ENCODE measurements around the gene ZFP36. TPM values are rescaled to one million over a fixed set of nuclear protein-coding genes. Genes with fewer than 3 reads are reported as not detected.
A peak's percentile ranks its signal among the peaks of the same experiment; 100 is the strongest.

Gene ZFP36
- total RNA-seq, 1 experiment from 2014 or later = 17.3 TPM

GRCh38 chr19:39433480-39434079, 26.9 kb downstream of the ZFP36 start (continued):
- no peak for TF ChIP-seq ZNF396 (CRISPR knock-in tag; IDR thresholded peaks at IDR 0.05; ENCODE audit: borderline replicate concordance)
- TF ChIP-seq ZNF317 (CRISPR knock-in tag; IDR thresholded peaks at IDR 0.05; ENCODE audit: borderline replicate concordance, low read depth) = no peak
- TF ChIP-seq, protein P1, sequence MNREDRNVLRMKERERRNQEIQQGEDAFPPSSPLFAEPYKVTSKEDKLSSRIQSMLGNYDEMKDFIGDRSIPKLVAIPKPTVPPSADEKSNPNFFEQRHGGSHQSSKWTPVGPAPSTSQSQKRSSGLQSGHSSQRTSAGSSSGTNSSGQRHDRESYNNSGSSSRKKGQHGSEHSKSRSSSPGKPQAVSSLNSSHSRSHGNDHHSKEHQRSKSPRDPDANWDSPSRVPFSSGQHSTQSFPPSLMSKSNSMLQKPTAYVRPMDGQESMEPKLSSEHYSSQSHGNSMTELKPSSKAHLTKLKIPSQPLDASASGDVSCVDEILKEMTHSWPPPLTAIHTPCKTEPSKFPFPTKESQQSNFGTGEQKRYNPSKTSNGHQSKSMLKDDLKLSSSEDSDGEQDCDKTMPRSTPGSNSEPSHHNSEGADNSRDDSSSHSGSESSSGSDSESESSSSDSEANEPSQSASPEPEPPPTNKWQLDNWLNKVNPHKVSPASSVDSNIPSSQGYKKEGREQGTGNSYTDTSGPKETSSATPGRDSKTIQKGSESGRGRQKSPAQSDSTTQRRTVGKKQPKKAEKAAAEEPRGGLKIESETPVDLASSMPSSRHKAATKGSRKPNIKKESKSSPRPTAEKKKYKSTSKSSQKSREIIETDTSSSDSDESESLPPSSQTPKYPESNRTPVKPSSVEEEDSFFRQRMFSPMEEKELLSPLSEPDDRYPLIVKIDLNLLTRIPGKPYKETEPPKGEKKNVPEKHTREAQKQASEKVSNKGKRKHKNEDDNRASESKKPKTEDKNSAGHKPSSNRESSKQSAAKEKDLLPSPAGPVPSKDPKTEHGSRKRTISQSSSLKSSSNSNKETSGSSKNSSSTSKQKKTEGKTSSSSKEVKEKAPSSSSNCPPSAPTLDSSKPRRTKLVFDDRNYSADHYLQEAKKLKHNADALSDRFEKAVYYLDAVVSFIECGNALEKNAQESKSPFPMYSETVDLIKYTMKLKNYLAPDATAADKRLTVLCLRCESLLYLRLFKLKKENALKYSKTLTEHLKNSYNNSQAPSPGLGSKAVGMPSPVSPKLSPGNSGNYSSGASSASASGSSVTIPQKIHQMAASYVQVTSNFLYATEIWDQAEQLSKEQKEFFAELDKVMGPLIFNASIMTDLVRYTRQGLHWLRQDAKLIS (CRISPR knock-in tag; IDR thresholded peaks at IDR 0.05; ENCODE audit: borderline replicate concordance) = no peak

GRCh38 chr19:39434123-39435076, 27.8 kb downstream of the ZFP36 start:
- peak overlapping the region; percentile 91 for H3K27ac Mint-ChIP-seq
- no peak for ATAC-seq
- no peak for DNase-seq (ENCODE audit: low spot score)
- H3K36me3 Mint-ChIP-seq = peaks cover 34% of the 10 kb centered on the region
- CTCF ChIA-PET = interaction anchor here (0.7 to 2.5 kb wide), 5 partner anchors 20 to 63 kb away, joined by 3 to 16 read pairs (median 6); no protein-coding TSS in a partner anchor
- no peaks in the 10 kb centered on the region for H3K27me3 Mint-ChIP-seq (ENCODE audit: low read depth)
- peak overlapping the region; percentile 99 for H3K4me3 Mint-ChIP-seq
- H3K9me3 Mint-ChIP-seq = no peaks in the 10 kb centered on the region
- TF ChIP-seq ERG (CRISPR knock-in tag; IDR thresholded peaks at IDR 0.05) = peak; percentile 9; the same call in 1 of the 2 replicates
- no peak for TF ChIP-seq ZBTB21 (CRISPR knock-in tag; IDR thresholded peaks at IDR 0.05; ENCODE audit: borderline replicate concordance)
- H3K4me1 Mint-ChIP-seq = peaks cover 47% of the 10 kb centered on the region
- POLR2A ChIA-PET = interaction anchor here (0.6 to 1.8 kb wide), 5 partner anchors 10 to 28 kb away, joined by 3 to 17 read pairs (median 5); partner anchors contain the start of gene ZFP36

DNA sequence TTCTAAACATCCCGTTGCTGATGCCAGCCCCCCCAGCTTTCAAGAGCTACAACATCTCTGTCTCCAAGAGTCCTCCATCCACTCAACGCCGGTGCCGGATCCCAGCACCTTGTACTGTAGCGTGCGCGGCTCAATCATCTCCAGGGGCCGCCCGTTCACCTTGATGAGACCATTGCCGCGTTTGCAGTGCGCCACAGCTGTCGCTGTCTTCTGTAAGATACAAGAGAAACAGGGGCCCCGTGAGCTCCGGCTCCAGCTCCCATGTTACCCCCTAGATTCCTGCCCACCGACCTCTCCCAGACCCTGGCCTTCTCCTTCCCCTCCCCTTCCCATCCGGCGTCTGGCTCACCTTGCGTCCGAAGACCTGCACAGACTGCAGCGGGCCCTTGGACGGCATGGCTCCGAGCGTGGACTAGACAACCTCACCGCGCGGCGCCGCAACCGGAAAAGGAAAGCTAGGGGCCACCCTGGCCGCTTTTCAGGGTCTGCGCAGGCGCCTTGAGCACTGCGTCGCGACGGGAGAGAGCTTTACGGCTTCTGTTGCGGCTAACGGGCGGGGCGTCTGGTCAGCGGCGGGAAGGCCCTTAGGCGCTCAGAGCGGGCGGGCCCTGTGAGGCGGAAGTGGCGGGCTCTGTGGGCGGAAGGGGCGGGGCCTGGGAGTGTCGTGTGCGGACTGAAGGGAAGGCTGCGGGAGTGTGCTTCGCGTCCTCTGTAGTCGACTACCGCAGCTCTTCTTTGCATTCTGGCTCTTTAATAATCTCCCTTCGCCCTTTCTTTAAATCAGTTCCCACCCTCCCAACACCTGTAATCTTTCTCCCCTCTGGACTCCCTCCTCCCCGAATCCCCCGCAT, 29.1 kb downstream of the ZFP36 start, which contains the start of gene RPS16:
Gene RPS16, minus strand, starts transcription at position 451 of the 851 bp plus-strand sequence. Its CDS starts 54 bp downstream, at position 397.
- Mint-ChIP-seq H3K27ac (peak within 1 kb of the TSS; percentile 99), H3K4me1 (peaks cover 47% of the 10 kb centered on the region), H3K36me3 (peaks cover 34% of the 10 kb centered on the region), H3K27me3 (ENCODE audit: low read depth) (no peaks in the 10 kb centered on the region), H3K4me3 (peak within 1 kb of the TSS; percentile 99), H3K9me3 (no peaks in the 10 kb centered on the region)
- ChIA-PET CTCF (interaction anchor here (0.6 to 2.5 kb wide), 15 partner anchors 10 to 985 kb away, joined by 3 to 16 read pairs (median 4); partner anchors contain the start of genes EID2B, PLEKHG2, SAMD4B and SUPT5H), POLR2A (interaction anchor here (0.6 to 1.8 kb wide), 31 partner anchors 9 to 1060 kb away, joined by 3 to 47 read pairs (median 5); partner anchors contain the start of genes DLL3, MED29, PAF1 and PLEKHG2)
- ATAC-seq = peak; percentile 83
- DNase-seq (ENCODE audit: low spot score) = peak; percentile 99
- TF ChIP-seq, protein P2, sequence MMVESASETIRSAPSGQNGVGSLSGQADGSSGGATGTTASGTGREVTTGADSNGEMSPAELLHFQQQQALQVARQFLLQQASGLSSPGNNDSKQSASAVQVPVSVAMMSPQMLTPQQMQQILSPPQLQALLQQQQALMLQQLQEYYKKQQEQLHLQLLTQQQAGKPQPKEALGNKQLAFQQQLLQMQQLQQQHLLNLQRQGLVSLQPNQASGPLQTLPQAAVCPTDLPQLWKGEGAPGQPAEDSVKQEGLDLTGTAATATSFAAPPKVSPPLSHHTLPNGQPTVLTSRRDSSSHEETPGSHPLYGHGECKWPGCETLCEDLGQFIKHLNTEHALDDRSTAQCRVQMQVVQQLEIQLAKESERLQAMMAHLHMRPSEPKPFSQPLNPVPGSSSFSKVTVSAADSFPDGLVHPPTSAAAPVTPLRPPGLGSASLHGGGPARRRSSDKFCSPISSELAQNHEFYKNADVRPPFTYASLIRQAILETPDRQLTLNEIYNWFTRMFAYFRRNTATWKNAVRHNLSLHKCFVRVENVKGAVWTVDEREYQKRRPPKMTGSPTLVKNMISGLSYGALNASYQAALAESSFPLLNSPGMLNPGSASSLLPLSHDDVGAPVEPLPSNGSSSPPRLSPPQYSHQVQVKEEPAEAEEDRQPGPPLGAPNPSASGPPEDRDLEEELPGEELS (CRISPR knock-in tag; IDR thresholded peaks at IDR 0.05) = peak; percentile 90
- TF ChIP-seq, protein P1 (CRISPR knock-in tag; IDR thresholded peaks at IDR 0.05; ENCODE audit: borderline replicate concordance) = no peak; the same call in 1 of the 2 replicates
- TF ChIP-seq, protein P3, sequence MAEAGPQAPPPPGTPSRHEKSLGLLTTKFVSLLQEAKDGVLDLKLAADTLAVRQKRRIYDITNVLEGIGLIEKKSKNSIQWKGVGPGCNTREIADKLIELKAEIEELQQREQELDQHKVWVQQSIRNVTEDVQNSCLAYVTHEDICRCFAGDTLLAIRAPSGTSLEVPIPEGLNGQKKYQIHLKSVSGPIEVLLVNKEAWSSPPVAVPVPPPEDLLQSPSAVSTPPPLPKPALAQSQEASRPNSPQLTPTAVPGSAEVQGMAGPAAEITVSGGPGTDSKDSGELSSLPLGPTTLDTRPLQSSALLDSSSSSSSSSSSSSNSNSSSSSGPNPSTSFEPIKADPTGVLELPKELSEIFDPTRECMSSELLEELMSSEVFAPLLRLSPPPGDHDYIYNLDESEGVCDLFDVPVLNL (CRISPR knock-in tag; IDR thresholded peaks at IDR 0.05; ENCODE audit: borderline replicate concordance, low read depth) = peak; percentile 17; the same call in 1 of the 2 replicates
- peak; percentile 75; the same call in 1 of the 2 replicates for TF ChIP-seq TEAD1 (CRISPR knock-in tag; IDR thresholded peaks at IDR 0.05)
- peak; percentile 91 for TF ChIP-seq ESRRA (CRISPR knock-in tag; IDR thresholded peaks at IDR 0.05; ENCODE audit: borderline replicate concordance)
- no peak; the same call in 1 of the 2 replicates for TF ChIP-seq ZNF281 (CRISPR knock-in tag; IDR thresholded peaks at IDR 0.05)
